Measurements from ENCODE around the gene NCR3LG1. TPM values are rescaled to one million over a fixed set of nuclear protein-coding genes. Genes with fewer than 3 reads are reported as not detected.

Gene NCR3LG1
- polyA plus RNA-seq, 1 of the 3 experiments (the other 2 are of a cell fraction), result 0.67 TPM

- Histone ChIP-seq H3K79me2 (ENCODE audit: insufficient read depth) (no peaks in the 10 kb centered on the region), H3K27ac (ENCODE audit: low read depth in 2 of 2, low read length in 1 of 2) (no peak overlapping the region), H3K27me3 (ENCODE audit: insufficient read depth) (peaks cover 6% of the 10 kb centered on the region; the same call in 1 of the 2 replicates), H3K9me3 (no peaks in the 10 kb centered on the region), H3K9me2 (no peaks in the 10 kb centered on the region), H3K4me2 (no peak overlapping the region), H3K36me3 (replicated peaks in 1 of 2; ENCODE audit: control insufficient read depth in 1 of 2, insufficient read depth in 2 of 2, low read length in 1 of 2) (no peaks in the 10 kb centered on the region), H3K4me3 (ENCODE audit: low read depth in 2 of 2, low read length in 1 of 2) (no peak overlapping the region), H3F3A (replicated peaks; ENCODE audit: insufficient read depth) (no peaks in the 10 kb centered on the region), H4K20me1 (ENCODE audit: insufficient read depth) (no peaks in the 10 kb centered on the region), H3K4me1 (ENCODE audit: control insufficient read depth in 1 of 2, insufficient read depth in 2 of 2, low read depth in 1 of 2, low read length in 1 of 2) (no peaks in the 10 kb centered on the region; a peak in 1 of 4 replicates), H2AFZ (ENCODE audit: low read depth) (no peak overlapping the region), H3K9ac (no peak overlapping the region)
- 58% methylated on average over 14 of the region's 22 CpGs for WGBS (ENCODE audit: low lambda C conversion rate)
- TF ChIP-seq RFX5 (IDR thresholded peaks at IDR 0.05; ENCODE audit: low read length) (no peak), TEAD4 (IDR thresholded peaks at IDR 0.05; ENCODE audit: borderline replicate concordance, insufficient read depth) (no peak), FOXM1 (IDR thresholded peaks at IDR 0.05; ENCODE audit: low read depth) (no peak), EZH2phosphoT487 (IDR thresholded peaks at IDR 0.05; ENCODE audit: borderline replicate concordance, low read depth) (no peak), NFIC (IDR thresholded peaks at IDR 0.05; ENCODE audit: borderline replicate concordance) (no peak), USF2 (IDR thresholded peaks at IDR 0.05; ENCODE audit: borderline replicate concordance, low read depth, low read length) (no peak), FOSL2 (IDR thresholded peaks at IDR 0.05; ENCODE audit: borderline replicate concordance, low read depth) (no peak), EP300 (IDR thresholded peaks at IDR 0.05; ENCODE audit: borderline replicate concordance in 1 of 2, low read depth in 1 of 2, low read length in 1 of 2) (no peak), MEF2A (IDR thresholded peaks at IDR 0.05; ENCODE audit: borderline replicate concordance, low read depth) (no peak), GABPA (IDR thresholded peaks at IDR 0.05; ENCODE audit: low read depth) (no peak), SIN3A (IDR thresholded peaks at IDR 0.05; ENCODE audit: borderline replicate concordance, low read depth, low read length) (no peak), MXI1 (IDR thresholded peaks at IDR 0.05; ENCODE audit: low read depth, low read length) (no peak), YY1 (IDR thresholded peaks at IDR 0.05; ENCODE audit: low read depth) (no peak), RCOR1 (IDR thresholded peaks at IDR 0.05; ENCODE audit: low read length) (no peak), GATA2 (CRISPR knock-in tag; IDR thresholded peaks at IDR 0.05) (no peak)
- TF ChIP-seq, protein P1, sequence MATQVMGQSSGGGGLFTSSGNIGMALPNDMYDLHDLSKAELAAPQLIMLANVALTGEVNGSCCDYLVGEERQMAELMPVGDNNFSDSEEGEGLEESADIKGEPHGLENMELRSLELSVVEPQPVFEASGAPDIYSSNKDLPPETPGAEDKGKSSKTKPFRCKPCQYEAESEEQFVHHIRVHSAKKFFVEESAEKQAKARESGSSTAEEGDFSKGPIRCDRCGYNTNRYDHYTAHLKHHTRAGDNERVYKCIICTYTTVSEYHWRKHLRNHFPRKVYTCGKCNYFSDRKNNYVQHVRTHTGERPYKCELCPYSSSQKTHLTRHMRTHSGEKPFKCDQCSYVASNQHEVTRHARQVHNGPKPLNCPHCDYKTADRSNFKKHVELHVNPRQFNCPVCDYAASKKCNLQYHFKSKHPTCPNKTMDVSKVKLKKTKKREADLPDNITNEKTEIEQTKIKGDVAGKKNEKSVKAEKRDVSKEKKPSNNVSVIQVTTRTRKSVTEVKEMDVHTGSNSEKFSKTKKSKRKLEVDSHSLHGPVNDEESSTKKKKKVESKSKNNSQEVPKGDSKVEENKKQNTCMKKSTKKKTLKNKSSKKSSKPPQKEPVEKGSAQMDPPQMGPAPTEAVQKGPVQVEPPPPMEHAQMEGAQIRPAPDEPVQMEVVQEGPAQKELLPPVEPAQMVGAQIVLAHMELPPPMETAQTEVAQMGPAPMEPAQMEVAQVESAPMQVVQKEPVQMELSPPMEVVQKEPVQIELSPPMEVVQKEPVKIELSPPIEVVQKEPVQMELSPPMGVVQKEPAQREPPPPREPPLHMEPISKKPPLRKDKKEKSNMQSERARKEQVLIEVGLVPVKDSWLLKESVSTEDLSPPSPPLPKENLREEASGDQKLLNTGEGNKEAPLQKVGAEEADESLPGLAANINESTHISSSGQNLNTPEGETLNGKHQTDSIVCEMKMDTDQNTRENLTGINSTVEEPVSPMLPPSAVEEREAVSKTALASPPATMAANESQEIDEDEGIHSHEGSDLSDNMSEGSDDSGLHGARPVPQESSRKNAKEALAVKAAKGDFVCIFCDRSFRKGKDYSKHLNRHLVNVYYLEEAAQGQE (IDR thresholded peaks at IDR 0.05; ENCODE audit: low read depth, low read length), result no peak
- TF ChIP-seq, protein P2, sequence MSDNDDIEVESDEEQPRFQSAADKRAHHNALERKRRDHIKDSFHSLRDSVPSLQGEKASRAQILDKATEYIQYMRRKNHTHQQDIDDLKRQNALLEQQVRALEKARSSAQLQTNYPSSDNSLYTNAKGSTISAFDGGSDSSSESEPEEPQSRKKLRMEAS (IDR thresholded peaks at IDR 0.05; ENCODE audit: low read depth), result no peak
- TF ChIP-seq, protein P3, sequence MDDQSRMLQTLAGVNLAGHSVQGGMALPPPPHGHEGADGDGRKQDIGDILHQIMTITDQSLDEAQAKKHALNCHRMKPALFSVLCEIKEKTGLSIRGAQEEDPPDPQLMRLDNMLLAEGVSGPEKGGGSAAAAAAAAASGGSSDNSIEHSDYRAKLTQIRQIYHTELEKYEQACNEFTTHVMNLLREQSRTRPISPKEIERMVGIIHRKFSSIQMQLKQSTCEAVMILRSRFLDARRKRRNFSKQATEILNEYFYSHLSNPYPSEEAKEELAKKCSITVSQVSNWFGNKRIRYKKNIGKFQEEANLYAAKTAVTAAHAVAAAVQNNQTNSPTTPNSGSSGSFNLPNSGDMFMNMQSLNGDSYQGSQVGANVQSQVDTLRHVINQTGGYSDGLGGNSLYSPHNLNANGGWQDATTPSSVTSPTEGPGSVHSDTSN (IDR thresholded peaks at IDR 0.05), result no peak
- POLR2A ChIA-PET, result no interaction called here
- peak; percentile 7 for DNase-seq
- CTCF ChIA-PET, result interaction anchor here (0.7 to 3.5 kb wide), 7 partner anchors 8 to 334 kb away, joined by 3 to 20 read pairs (median 4); partner anchors contain the start of gene KCNJ11
These were observed 45.2 kb downstream of the NCR3LG1 start for GRCh38 chr11:17396598-17397310.
